ENCODE measurements around the gene LY9.

The LY9 gene

GRCh38 chr1:160836561-160836960, 40.6 kb downstream of the LY9 start:
- DNase-seq (ENCODE audit: extremely low read depth in 1 of 2, low read depth in 1 of 2) = no peak

DNA sequence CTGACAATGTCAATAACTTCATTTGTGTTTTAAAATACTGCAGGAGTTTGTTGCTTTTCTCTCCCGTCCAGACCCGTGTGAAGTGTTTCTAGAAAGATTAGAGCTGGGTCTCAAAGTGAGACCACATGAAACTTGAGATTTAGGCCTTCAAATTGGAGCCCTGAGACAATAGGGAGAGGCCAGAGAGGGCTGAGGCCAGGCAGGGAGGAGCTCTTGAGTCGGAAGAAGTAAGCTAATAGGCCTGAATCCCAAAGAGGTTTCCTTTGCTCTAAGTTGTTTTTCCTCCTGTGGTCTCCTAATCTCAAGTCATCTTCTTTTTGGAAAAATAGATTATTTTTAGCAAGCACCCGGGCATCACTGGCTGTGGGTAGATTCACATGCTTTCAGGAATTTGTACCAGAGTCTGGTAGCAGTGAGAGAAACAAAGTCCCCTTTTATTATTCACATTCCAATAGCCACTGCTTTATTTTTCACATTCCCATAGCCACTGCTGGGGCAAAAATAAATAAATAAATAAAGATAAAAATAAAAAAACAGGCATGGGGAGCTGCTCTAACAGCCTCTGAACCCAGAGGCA, 41.1 kb downstream of the LY9 start:
- no peak for DNase-seq (ENCODE audit: extremely low read depth in 1 of 2, low read depth in 1 of 2)

- peak; percentile 65 to 66 for DNase-seq (ENCODE audit: extremely low read depth in 1 of 2, low read depth in 1 of 2)
Observed at GRCh38 chr1:160837558-160838205, 41.7 kb downstream of the LY9 start.

DNA sequence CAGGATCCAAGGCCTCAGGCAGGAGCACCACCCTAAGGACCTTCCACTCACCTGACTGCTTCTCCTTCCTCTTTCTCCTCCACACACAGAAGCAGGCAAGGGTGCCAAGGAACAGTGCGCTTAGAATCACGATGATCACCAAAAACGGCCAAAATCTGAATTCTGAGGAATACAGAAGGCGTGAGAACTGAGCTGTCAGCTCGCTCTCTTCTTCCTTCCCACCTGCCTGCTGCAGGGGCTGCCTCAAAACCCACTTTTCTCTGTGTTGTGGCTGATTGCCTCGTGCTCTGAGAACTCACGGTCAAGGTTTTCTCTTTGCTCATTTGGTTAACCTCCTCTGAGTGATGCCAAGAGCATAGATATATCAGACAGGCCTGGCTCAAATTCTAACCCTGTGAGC, 42.9 kb downstream of the LY9 start:
- no peak for DNase-seq (ENCODE audit: extremely low read depth in 1 of 2, low read depth in 1 of 2)

- DNase-seq (ENCODE audit: extremely low read depth in 1 of 2, low read depth in 1 of 2) = no peak
Observed at GRCh38 chr1:160839746-160840145, 43.8 kb downstream of the LY9 start.

- no peak for DNase-seq (ENCODE audit: extremely low read depth in 1 of 2, low read depth in 1 of 2)
Observed at GRCh38 chr1:160841079-160841478, 45.1 kb downstream of the LY9 start.

- no peak for DNase-seq (ENCODE audit: extremely low read depth in 1 of 2, low read depth in 1 of 2)
Observed at GRCh38 chr1:160844447-160845232, 48.7 kb downstream of the LY9 start.

GRCh38 chr1:160846281-160846680, 50.3 kb downstream of the LY9 start:
- no peak for DNase-seq (ENCODE audit: extremely low read depth in 1 of 2, low read depth in 1 of 2)

GRCh38 chr1:160850541-160850940, 54.6 kb downstream of the LY9 start:
- DNase-seq (ENCODE audit: extremely low read depth in 1 of 2, low read depth in 1 of 2) = no peak

GRCh38 chr1:160850993-160851392, 55.0 kb downstream of the LY9 start:
- no peak for DNase-seq (ENCODE audit: extremely low read depth in 1 of 2, low read depth in 1 of 2)

GRCh38 chr1:160853014-160853413, 57.0 kb downstream of the LY9 start:
- no peak for DNase-seq (ENCODE audit: extremely low read depth in 1 of 2, low read depth in 1 of 2)

DNA sequence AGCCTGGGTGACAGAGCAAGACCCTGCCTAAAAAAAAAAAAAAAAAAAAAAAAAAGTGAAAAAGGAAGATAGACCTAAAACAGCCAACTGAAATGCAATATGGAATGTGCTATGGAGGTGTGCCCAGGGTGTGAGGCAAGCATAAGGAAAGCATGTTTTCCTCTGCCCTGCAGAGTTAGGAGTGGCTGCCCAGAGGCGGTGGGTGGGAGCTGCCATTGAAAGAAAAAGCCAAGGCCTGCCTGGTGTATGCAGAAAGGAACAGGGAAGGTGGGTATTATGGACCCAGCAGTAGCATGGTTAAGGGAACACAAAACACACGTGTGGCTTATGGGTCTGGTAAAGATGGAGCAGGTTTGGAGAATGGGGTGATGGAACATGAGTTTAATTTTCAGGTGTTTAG, 57.8 kb downstream of the LY9 start:
- DNase-seq (ENCODE audit: extremely low read depth in 1 of 2, low read depth in 1 of 2) = no peak

DNA sequence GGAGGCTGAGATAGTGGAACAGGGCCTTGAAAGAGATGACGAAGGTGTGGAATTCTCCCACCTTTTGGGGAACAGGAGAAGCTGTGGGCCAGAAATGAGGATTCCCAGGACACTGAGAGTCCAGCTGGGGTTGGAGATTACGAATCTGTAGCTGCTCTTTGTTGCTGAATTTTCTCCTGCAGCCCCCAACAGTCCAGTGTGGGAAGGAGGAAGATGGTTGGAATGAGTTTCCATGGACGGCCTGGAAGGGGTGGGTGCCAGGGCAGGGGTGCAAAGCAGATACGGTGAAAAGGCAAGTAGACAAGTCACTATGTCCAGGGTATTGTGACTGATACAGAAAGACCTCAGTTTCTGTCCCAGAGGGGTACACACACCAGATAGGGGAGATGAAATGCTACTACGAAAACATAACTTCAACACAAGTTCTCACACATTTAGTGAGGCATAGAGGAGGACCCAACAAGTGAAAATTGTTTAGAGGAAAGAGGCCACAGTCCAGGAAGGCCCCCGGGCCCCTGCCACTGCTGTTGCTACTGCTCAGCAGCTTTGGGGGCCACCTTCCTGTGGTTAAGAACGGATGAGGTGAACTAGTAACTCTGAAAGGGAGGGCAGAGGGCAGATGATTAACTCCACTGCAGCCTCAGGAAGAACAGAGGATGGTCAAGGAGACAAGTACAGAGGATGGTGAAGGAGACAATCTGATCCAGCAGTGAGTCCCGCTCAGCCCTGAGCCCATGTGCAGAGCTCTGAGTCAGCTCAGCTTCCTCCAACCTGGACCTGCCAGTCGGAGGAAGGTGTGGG, 59.4 kb downstream of the LY9 start:
- DNase-seq (ENCODE audit: extremely low read depth in 1 of 2, low read depth in 1 of 2) = no peak

- DNase-seq (ENCODE audit: extremely low read depth in 1 of 2, low read depth in 1 of 2) = no peak
Observed at GRCh38 chr1:160858097-160858496, 62.1 kb downstream of the LY9 start.

GRCh38 chr1:160858507-160858906, 62.5 kb downstream of the LY9 start:
- no peak for DNase-seq (ENCODE audit: extremely low read depth in 1 of 2, low read depth in 1 of 2)

DNA sequence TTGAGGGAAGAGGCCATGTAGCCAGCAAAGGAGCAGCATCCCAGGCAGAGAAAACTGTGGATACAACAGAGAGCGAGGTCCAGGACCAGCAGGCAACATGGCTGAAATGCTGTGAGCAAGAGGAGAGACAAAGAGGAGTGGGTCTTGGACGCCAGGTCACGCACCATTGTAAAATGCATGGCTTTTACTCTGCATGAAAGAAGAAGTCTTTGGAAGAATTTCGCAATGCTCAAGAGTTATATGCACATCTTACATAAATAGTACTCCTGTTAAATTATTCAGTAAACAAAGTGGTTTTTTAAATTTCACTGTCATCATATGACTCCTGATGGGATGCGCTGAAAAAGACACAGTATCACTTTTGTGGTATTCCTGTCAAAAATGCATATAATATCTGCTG, 63.2 kb downstream of the LY9 start:
- DNase-seq (ENCODE audit: extremely low read depth in 1 of 2, low read depth in 1 of 2) = no peak

DNA sequence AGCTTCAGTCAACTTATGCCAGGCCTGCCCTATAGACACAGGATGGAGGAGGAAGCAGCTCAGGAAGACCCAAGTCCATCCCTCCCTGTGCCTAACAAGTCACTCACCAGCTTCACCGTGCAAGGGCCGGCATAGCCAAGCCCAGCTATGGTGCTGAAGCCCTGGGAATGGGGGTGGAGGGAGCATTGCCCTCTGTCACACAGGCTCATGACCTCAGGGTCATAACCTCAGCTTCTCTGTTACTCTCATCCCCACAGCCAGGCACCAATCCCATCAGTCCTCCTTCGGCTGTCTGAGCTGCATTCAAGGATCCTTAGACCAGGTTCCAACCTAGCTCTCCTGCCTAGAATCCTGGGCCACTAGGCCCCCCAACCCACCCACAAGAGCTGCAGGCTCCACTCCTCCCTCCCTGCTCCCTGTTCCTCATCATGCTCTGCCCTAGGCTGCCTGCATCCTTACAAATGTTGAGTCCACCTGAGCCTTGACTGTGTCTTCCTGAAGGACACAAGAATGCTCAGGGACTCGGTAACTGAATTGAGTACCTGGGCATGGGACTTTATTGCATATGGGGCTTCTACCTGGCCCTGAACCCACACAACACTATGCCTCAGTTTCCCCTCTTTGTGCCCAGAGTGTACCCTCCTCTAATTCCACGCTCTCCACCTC, 65.0 kb downstream of the LY9 start:
- DNase-seq (ENCODE audit: extremely low read depth in 1 of 2, low read depth in 1 of 2) = no peak

- DNase-seq (ENCODE audit: extremely low read depth in 1 of 2, low read depth in 1 of 2) = peak in 1 of 2 donors; percentile 14
Observed at GRCh38 chr1:160862203-160863060, 66.5 kb downstream of the LY9 start, which contains the start of gene CD244. CD244 (minus strand) TSS chr1:160862887; CDS start chr1:160862677, 210 bp downstream.

- no peak for DNase-seq (ENCODE audit: extremely low read depth in 1 of 2, low read depth in 1 of 2)
Observed at GRCh38 chr1:160863061-160863773, 67.2 kb downstream of the LY9 start.

Data from activated CD8-positive, alpha-beta memory T cell treated with anti-CD3 and anti-CD28 coated beads for 1 hour (primary cell).